Measurements from ENCODE around the gene TNFRSF19. TPM values are rescaled to one million over a fixed set of nuclear protein-coding genes. Genes with fewer than 3 reads are reported as not detected.

TNFRSF19 gene
- total RNA-seq, 3 donors from 2014 or later, result 5.3 to 9.1 (median 7.9) TPM

DNA sequence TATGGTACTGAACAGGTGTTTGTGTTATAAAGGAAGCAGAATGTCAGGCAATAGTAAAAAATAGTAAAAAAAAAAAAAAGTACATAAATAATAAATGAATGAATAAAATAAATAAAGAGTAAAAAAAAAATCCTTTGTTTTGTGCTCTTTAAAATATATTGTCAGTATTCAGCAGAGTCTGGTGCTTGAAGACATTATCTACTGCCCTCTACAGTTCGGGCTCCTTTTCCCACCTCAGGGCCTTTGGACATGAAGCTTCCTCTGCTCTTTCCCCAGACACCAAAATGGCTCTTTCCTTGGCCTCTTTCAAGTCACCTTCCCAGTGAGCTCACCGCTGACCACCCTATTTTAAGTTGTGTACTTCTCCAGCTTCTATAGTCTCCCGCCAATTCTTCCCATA lies 137.5 kb downstream of the TNFRSF19 start:
- Histone ChIP-seq H3K9me3 (no peaks in the 10 kb centered on the region), H3K4me3 (no peak overlapping the region), H3K27me3 (no peaks in the 10 kb centered on the region), H3K27ac (no peak overlapping the region), H3K36me3 (no peaks in the 10 kb centered on the region), H3K4me1 (no peaks in the 10 kb centered on the region)
- DNase-seq (ENCODE audit: low spot score in 2 of 2), result no peak
- TF ChIP-seq, protein P1, sequence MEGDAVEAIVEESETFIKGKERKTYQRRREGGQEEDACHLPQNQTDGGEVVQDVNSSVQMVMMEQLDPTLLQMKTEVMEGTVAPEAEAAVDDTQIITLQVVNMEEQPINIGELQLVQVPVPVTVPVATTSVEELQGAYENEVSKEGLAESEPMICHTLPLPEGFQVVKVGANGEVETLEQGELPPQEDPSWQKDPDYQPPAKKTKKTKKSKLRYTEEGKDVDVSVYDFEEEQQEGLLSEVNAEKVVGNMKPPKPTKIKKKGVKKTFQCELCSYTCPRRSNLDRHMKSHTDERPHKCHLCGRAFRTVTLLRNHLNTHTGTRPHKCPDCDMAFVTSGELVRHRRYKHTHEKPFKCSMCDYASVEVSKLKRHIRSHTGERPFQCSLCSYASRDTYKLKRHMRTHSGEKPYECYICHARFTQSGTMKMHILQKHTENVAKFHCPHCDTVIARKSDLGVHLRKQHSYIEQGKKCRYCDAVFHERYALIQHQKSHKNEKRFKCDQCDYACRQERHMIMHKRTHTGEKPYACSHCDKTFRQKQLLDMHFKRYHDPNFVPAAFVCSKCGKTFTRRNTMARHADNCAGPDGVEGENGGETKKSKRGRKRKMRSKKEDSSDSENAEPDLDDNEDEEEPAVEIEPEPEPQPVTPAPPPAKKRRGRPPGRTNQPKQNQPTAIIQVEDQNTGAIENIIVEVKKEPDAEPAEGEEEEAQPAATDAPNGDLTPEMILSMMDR (IDR thresholded peaks at IDR 0.05), result no peak
- TF ChIP-seq POLR2AphosphoS5 (IDR thresholded peaks at IDR 0.05) (no peak), POLR2A (IDR thresholded peaks at IDR 0.05) (no peak)
- intact Hi-C loops (cut with DNase I; ENCODE audit: low total_unique reads), result no loop called here

DNA sequence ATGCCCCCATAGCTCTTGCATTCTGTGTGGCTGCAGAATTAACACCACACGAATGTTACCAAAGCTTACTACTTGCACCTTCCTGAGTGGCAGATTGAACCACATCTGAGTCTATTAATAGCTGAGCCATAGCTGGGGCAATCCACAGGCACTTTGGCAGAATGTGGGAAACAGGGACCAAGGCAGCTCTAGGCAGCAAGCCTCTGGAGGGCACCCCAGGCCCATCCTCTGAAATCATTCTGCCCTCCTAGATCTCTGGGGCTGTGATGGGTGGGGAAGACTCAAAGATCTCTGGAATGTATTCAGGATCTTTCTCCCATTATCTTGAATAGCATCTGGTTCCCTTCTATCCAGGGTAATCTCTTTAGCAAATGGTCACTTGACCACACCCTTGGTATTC lies 139.3 kb downstream of the TNFRSF19 start:
- no peaks in the 10 kb centered on the region for H3K36me3 ChIP-seq
- H3K9me3 ChIP-seq, result peaks cover 0 to 5% of the 10 kb centered on the region in 2 donors

DNA sequence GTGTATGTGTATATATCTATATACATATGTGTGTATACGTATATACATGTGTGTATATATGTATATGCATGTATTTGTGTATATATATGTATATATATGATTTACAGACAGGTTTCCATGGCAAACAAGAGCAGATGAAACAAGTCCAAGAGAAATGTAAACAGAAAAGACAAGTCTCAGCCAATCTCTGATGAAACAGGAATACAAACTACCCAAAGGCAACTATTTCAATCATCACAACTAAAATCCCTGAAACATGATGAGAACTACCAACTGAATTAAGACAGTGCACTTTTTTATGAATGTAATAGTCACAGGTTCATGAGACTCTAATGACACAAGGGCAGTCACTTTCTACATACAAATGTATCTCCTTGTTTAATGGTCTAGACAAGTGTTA lies 140.2 kb downstream of the TNFRSF19 start:
- intact Hi-C loops (cut with DNase I; ENCODE audit: low total_unique reads), result no loop called here
- DNase-seq (ENCODE audit: low spot score in 2 of 2), result no peak

More for the DNA sequence above, 139.3 kb downstream of the TNFRSF19 start:
- H3K4me3 ChIP-seq, result no peak overlapping the region
- no peaks in the 10 kb centered on the region for H3K27me3 ChIP-seq
- intact Hi-C loops (cut with DNase I; ENCODE audit: low total_unique reads), result no loop called here
- no peak for DNase-seq (ENCODE audit: low spot score in 2 of 2)
- no peaks in the 10 kb centered on the region for H3K4me1 ChIP-seq
- no peak overlapping the region for H3K27ac ChIP-seq
- TF ChIP-seq POLR2A (IDR thresholded peaks at IDR 0.05) (no peak), POLR2AphosphoS5 (IDR thresholded peaks at IDR 0.05) (no peak)
- TF ChIP-seq, protein P1 (IDR thresholded peaks at IDR 0.05), result no peak

DNA sequence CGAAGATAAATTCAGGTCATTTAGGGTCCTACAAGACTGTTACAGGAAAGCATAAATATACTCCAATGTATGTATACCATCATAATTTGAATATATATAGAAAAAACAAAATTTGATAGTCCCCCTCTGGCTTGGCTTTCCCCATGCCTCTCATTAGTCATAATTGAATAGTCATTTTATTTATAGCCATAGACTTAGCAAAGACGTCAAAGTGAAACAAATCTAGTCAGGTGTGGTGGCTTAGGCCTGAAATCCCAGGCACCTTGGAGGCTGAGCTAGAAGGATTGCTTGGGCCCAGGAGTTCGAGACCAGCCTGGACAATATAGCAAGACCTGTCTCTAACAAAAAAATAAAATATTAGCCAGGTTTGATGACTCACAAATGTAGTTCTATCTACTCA lies 141.1 kb downstream of the TNFRSF19 start:
- DNase-seq (ENCODE audit: low spot score in 2 of 2), result no peak
- intact Hi-C loops (cut with DNase I; ENCODE audit: low total_unique reads), result no loop called here

More for the DNA sequence above, 140.2 kb downstream of the TNFRSF19 start:
- Histone ChIP-seq H3K4me3 (no peak overlapping the region), H3K27ac (no peak overlapping the region), H3K4me1 (no peaks in the 10 kb centered on the region), H3K36me3 (no peaks in the 10 kb centered on the region), H3K9me3 (peaks cover 0 to 5% of the 10 kb centered on the region in 2 donors), H3K27me3 (no peaks in the 10 kb centered on the region)
- TF ChIP-seq POLR2AphosphoS5 (IDR thresholded peaks at IDR 0.05) (no peak), POLR2A (IDR thresholded peaks at IDR 0.05) (no peak)
- TF ChIP-seq, protein P1 (IDR thresholded peaks at IDR 0.05), result no peak

DNA sequence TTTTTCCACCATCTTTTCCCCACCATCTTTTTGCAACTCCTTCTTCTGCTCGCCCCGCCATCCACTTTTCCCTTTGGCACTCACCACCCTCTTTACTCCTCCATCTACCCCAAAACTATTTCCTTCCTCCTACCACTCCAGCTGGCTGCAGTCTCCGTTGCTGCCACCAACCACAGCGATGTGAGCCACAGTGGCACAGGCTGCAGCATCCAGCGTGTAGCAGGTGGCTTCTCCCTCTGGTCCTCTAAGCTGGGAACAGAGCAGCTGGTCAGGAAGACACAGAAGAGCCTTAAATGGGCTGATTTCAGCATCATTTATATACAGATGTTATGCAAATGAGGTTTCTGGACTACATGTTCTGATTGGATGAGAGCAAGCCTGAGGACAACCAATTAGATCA lies 144.5 kb downstream of the TNFRSF19 start:
- Histone ChIP-seq H3K36me3 (no peaks in the 10 kb centered on the region), H3K27ac (no peak overlapping the region), H3K27me3 (no peaks in the 10 kb centered on the region), H3K4me3 (no peak overlapping the region), H3K9me3 (peaks cover 0 to 5% of the 10 kb centered on the region in 2 donors), H3K4me1 (no peaks in the 10 kb centered on the region)
- intact Hi-C loops (cut with DNase I; ENCODE audit: low total_unique reads), result no loop called here
- TF ChIP-seq, protein P1 (IDR thresholded peaks at IDR 0.05), result no peak
- no peak for TF ChIP-seq POLR2A (IDR thresholded peaks at IDR 0.05)
- no peak for DNase-seq (ENCODE audit: low spot score in 2 of 2)

More for the DNA sequence above, 141.1 kb downstream of the TNFRSF19 start:
- Histone ChIP-seq H3K27ac (no peak overlapping the region), H3K27me3 (no peaks in the 10 kb centered on the region), H3K4me3 (no peak overlapping the region), H3K4me1 (no peaks in the 10 kb centered on the region), H3K36me3 (no peaks in the 10 kb centered on the region), H3K9me3 (peaks cover 0 to 5% of the 10 kb centered on the region in 2 donors)
- TF ChIP-seq, protein P1 (IDR thresholded peaks at IDR 0.05), result no peak
- TF ChIP-seq POLR2A (IDR thresholded peaks at IDR 0.05) (no peak), POLR2AphosphoS5 (IDR thresholded peaks at IDR 0.05) (no peak)
